C4-2B (cell line): ENCODE data around the gene SDHAF1.

ENCODE experiments used
- CTCF ChIP-seq: fragments of 450-650 bp; conservative IDR thresholded peaks from 2 replicates; pipeline ENCODE4 v1.5.1; 2017; ENCODE audit warnings: mild to moderate bottlenecking
- ZFX ChIP-seq: fragments of 450-650 bp; IDR thresholded peaks from 2 replicates; pipeline ENCODE4 v1.6.1; 2017

GRCh38 chr19:35986111-35986510 lies 8.9 kb upstream of the SDHAF1 start:
- TF ChIP-seq CTCF (no peak), ZFX (no peak)
